GM12801 (cell line): ENCODE results near the gene PLCL1.

Source experiments
- CTCF ChIP-seq: IDR thresholded peaks from one replicate; pipeline ENCODE4 v1.5.1; 2011; ENCODE audit warnings: control low read depth; ENCODE audit not compliant: insufficient read length; ENCODE audit errors: extremely low read depth

PLCL1 gene

GRCh38 chr2:198161151-198161550 is 356.8 kb downstream of the PLCL1 start:
- no peak for TF ChIP-seq CTCF

GRCh38 chr2:198162276-198162675 is 357.9 kb downstream of the PLCL1 start:
- no peak for TF ChIP-seq CTCF

GRCh38 chr2:198164843-198165242 is 360.4 kb downstream of the PLCL1 start:
- no peak for TF ChIP-seq CTCF

- TF ChIP-seq CTCF = no peak
Observed at GRCh38 chr2:198165289-198165688, 360.9 kb downstream of the PLCL1 start.

- no peak for TF ChIP-seq CTCF
Observed at GRCh38 chr2:198167346-198167745, 363.0 kb downstream of the PLCL1 start.

GRCh38 chr2:198168651-198169050 is 364.3 kb downstream of the PLCL1 start:
- TF ChIP-seq CTCF = no peak

GRCh38 chr2:198173242-198173641 is 368.8 kb downstream of the PLCL1 start:
- TF ChIP-seq CTCF = no peak

GRCh38 chr2:198173864-198174263 is 369.5 kb downstream of the PLCL1 start:
- no peak for TF ChIP-seq CTCF
